NCI-H460 (cell line): Measurements from ENCODE around the gene NKX1-1. TPM values are rescaled to one million over a fixed set of nuclear protein-coding genes. Genes with fewer than 3 reads are reported as not detected.

ENCODE experiments used
- DNase-seq: peaks from one replicate; pipeline ENCODE4 v3.0.0-alpha.2; 2016; ENCODE audit warnings: low read depth; ENCODE audit errors: extremely low read depth
- total RNA-seq: library from RNA; depleted of rRNA; stranded (reverse); fragments of >200 nt; shearing (Covaris generic); gene quantifications from 2 replicates; pipeline ENCODE4 v1.2.3, GENCODE V29; 2014

Gene NKX1-1
- total RNA-seq, 1 experiment from 2014 or later: not detected

GRCh38 chr4:1417522-1418390 is 11.5 kb upstream of the NKX1-1 start:
- DNase-seq: no peak

- DNase-seq: no peak
Observed at GRCh38 chr4:1416948-1417260, 10.7 kb upstream of the NKX1-1 start.

DNA sequence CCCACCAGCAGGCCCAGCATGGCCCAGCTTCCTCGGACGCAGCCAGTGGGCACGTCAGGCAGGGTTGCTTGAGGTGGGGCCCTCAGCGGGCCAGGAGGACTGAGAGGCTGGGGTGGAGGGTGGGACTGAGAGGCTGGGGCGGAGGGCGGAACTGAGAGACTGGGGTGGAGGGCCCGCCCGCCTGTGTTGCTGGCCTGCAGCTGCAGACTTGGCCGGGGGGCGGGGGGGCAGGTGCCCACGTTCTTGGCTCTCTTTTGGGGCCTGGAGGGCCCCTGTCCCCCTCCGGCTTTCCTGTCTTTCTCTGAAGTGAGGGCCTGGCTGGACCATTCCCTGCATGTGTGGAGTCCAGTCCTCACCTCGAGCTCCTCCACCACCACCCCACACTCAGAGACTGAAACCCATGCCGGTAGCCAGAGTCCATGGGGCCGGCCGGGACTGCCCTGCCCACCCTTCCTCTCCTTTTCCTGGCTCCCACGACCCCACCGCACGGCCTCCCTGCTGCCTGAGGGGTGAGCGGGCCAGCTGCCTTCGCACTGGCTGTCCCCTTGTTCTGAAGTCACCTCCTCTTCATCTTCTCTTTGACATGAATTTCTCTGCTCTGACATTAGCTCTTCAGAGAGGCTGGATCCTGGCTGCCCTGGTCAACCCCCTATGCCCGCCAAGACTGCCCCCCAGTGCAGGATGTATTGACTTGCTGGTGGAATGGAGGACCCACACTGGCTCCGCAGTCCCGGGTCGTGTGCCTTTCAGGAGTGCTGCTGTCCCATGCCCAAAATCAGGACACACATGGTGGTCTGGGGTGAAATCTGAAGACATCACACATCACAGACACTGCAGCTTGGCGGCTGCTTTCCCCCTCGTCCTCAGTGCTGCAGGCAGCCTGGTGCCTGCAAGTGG is 10.1 kb upstream of the NKX1-1 start:
- no peak for DNase-seq

- no peak for DNase-seq
Observed at GRCh38 chr4:1415681-1415981, 9.4 kb upstream of the NKX1-1 start.

GRCh38 chr4:1414831-1415680 is 8.8 kb upstream of the NKX1-1 start:
- DNase-seq: no peak

- no peak for DNase-seq
Observed at GRCh38 chr4:1413687-1414479, 7.6 kb upstream of the NKX1-1 start.

GRCh38 chr4:1413204-1413663 is 7.0 kb upstream of the NKX1-1 start:
- DNase-seq: no peak

DNA sequence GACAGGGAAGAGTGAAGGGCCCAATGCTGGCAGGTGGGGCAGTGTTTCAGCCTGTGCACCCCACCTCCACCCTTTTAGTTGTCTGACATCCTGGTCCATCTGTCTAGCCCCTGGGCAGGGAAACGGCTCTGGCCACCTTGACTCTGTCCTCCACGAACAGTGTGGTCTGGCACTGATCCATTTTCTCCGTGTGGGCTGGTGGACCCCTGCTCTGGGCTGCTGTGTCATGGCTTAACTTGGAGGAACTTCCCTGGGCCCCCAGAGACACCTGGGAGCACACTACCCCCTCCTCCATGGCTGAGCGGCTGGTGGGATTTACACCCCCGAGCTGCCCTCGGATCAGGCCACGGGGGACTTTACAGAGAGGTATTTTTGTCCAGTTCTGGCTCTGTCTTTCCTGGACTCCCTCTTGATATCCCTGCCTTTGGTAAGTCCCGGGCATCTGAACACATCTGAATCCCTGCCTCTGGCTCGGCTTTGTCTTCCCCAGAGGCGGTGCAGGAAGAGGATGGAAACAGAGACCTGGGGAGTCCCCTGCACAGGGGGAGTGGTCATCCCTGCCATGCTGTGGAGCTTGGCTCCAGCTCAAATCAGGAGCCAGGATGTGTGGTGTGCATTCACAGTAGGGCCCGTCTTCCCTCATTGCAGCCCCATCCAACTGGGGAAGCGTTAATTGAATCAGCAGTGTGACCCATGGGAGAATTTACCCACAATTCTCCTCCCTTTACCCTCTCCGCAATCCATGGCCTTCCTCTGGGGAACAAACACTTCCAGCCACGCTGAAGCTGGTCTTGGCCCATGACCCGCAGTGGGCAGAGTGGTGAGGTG is 6.3 kb upstream of the NKX1-1 start:
- DNase-seq: no peak

DNA sequence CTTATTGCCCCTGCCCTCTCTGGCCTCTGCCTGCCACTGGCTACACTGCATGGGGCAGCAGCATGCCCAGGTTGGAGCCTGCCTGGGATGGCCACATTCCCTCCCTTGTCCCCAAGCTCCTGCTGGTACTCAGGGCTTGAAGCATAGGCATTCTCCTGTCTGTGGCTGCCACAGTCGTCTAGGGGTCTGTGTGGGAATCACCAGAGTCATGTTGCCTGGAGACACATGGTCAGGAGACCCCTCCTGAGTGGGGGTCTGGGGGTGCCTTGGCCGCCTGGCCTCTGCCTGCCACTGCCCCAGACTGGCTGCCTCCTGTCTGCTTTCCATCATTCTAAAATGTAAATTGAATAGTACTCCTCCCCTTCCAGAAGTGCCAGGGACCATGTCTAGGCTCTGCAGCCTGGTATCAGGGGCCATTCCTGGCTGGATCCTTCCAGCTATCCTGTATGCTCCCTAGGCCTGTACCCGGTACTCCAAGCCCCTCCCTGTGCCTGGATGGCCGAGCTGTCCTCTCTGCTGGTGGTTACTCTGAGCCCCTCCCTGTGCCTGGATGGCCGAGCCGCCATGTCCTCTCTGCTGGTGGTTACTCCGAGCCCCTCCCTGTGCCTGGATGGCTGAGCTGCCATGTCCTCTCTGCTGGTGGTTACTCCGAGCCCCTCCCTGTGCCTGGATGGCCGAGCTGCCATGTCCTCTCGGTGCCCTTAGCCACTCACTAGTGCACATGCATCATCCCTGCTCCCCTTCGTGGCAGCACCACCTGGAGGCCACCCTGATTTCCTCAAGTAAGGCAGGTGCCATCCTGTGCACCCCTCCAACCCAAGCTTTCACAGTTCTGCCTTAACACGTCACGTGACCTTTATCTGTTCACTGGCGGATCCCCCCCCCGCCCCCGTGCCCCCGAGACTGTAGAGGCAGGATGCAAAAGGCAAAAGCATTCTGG is 5.5 kb upstream of the NKX1-1 start:
- DNase-seq: no peak

- peak; percentile 39 for DNase-seq
Observed at GRCh38 chr4:1410491-1411325, 4.5 kb upstream of the NKX1-1 start.

GRCh38 chr4:1409491-1410425 is 3.5 kb upstream of the NKX1-1 start:
- no peak for DNase-seq

- no peak for DNase-seq
Observed at GRCh38 chr4:1409079-1409478, 2.8 kb upstream of the NKX1-1 start.

- DNase-seq: no peak
Observed at GRCh38 chr4:1408418-1408817, 2.2 kb upstream of the NKX1-1 start.

- no peak for DNase-seq
Observed at GRCh38 chr4:1407657-1408333, 1.6 kb upstream of the NKX1-1 start.

GRCh38 chr4:1406981-1407656 is 877 bp upstream of the NKX1-1 start:
- DNase-seq: no peak
